Right renal cortex interstitium (tissue), 3 donors: Measurements from ENCODE around the gene CPXM2. TPM values are rescaled to one million over a fixed set of nuclear protein-coding genes. Genes with fewer than 3 reads are reported as not detected.

Experiments used
- DNase-seq, 3 donors: peaks; one replicate each; pipeline ENCODE4 v3.0.0-alpha.2; 2013; ENCODE audit warnings: low read depth in 3 of 3, low spot score in 2 of 3
- polyA plus RNA-seq, 3 donors: library from polyadenylated mRNA; unstranded; fragments of 120-200 nt; gene quantifications; one replicate each; pipeline ENCODE4 v1.2.1, GENCODE V29; 2013; ENCODE audit not compliant: insufficient read length in 3 of 3

Gene CPXM2
- polyA plus RNA-seq, 3 donors, result 4.3 to 6.4 (median 5.4) TPM

DNA sequence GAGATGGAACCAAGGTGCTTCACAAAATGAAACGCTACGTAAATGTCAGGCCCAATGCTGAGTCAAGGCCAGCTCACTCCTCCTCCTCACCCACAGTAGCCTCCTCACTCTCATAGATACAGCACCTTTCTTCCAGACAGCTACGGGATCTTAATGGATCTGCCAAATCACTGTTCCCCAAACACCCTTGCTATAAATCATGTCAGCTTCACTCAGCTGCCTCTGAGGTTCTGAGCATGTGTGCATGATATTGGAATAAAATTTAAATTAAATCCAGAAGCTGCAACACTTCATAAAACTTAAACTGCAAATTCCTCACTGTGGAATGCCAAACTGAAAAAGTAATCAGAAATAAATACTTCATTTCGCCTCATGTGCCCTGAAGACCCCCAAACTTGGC is 14.7 kb upstream of the CPXM2 start:
- no peak for DNase-seq

DNA sequence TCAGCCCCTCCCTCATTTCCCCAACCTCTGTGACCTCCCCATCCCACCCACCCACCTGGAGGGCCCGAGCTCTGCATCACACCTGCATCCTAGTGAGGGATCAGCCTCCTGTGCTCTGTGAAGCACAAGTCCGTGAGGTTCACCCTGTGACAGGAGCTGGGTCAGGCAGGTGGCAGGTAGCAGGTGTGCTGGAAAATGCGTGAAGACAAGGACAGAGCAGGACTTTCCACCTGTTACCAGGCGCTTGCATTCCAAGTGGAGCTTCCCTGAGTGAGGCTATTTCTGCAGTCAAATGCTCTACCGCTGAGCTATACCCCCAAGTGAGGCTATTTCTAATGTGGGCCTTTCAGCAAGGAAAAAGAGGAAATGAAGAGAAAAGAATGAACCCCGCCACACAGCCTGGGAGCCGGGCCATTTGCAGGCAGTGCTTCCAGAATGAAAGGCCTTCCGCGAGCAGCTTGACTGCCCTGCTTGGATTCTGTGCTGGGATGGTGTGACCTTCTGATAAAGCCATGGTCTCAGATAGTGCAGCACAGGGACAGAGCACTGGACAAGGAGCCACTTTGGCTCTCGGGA is 13.3 kb upstream of the CPXM2 start:
- no peak for DNase-seq

DNA sequence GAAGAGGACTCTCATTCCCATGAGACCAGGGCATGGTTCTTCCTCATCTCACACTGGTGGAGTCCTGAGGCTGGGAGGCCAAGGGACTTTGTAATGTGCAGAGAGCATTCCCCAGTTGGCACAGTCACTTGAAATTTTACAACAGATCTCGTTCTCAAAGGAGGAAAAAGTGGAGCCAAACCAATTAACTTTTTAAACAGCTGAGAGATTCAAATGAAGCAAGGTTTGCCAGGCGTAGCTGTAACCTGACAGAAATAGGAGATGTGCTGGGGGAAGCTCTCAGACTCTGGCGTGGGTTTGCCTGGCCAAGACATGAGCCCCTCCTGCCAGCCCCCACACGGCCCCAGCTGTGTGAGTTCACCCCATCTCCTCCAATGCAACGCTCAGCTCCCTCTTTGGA is 12.0 kb upstream of the CPXM2 start:
- no peak for DNase-seq

DNA sequence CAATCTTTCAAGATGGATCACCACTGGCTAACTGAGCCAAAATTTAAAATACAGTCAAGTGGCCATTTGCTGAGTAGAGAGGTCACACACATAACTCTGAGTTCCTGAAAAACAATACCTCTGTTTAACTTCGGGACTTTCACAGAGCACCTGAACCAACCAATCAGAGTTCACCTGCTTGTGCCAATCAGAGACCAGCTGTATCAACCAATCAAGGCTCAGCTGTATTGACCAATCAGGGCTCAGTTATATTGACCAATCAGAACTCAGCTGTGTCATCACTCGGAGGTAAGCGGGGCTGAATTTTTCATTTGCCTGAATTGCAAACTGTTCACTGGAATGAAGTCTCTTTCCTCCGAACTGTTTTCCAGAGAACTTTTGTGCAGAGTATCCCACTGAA is 10.0 kb upstream of the CPXM2 start:
- no peak for DNase-seq

DNA sequence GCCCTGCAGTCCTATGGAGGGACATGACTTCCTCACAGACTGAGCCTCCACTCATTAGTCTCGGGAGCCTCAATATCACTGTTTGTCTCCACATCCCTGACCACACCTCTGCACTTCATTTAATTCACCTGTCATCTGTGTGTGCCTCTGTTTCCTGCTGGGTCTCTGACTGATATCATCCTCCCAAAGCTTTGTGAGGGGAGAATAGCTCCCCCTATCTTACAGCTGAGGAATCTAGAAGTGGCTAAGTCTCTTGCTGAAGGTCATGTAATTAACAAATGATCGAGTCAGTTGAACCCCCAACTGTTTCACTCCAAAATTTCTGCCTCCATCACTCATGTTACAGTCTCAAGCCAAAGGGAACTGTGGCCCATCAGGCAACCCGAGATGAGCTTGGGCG is 5.5 kb upstream of the CPXM2 start:
- no peak for DNase-seq

DNA sequence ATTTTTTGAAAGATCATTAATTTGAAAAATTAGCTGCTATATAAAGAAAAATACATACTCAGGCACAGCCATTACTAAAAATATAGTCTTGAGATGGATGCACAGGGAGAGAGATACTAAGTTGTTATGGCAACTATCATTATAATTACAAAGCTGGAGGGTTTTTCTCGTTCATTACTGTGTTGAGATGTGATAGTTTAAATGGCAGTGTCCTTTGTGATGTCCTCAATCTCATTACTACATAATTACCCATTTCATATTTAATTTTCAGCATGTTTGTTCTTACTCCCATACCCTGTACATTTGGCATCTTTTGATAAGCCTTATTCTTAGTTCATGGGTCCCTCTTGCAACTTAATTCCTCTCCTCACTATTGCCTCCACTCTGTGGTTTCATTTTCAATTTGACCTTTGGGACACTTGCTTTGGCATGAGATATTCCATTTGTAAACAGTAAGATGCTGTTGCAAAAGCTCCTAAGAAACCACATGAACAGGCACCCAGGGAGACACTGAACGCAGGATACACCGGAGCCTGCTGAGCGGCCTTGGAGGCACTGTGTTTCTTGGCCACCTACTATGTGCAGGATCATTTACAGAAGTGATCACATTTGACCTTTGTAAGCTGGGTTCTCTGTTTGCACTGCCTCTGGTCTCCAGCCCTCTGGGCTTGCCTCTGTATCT is 4.8 kb upstream of the CPXM2 start:
- no peak for DNase-seq

DNA sequence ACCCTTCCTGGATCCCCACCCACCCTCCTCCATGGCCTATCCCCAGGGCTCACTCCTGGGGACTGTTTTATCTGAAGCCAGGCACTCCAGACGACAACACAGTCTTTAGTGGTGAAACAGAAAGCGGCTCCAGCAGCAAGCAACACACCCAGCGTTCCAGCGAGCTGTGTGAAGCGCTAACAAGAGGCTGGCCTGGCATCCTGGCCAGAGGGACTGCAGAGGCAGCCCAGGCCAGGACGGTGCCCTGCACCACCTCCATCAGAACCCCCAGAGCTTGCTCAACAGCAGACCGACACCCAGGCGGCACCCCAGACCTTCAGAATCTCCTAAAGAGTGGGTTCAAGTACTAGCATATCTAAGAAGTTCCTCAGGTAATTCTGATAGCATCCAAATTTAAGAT is 2.0 kb upstream of the CPXM2 start:
- DNase-seq, result no peak

DNA sequence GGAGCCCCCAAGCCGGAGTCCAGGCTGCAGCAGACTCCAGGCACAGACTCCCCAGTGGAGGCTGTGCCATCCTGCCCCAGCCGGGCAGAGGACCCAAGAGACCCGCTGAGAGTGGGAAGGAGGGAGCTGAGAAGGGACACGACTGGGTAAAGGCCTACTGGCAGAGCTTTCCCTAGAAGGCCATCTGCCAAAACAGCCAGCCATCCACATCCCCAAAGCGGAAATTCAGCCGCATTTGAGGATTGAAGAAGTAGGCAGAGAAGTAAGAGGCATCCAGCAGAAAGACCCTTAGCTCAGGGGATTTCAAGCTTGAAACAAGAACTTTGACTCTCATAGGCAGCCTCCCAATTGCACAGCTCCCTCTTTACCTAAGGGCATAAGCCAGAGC is 857 bp downstream of the CPXM2 start:
- DNase-seq, result no peak

DNA sequence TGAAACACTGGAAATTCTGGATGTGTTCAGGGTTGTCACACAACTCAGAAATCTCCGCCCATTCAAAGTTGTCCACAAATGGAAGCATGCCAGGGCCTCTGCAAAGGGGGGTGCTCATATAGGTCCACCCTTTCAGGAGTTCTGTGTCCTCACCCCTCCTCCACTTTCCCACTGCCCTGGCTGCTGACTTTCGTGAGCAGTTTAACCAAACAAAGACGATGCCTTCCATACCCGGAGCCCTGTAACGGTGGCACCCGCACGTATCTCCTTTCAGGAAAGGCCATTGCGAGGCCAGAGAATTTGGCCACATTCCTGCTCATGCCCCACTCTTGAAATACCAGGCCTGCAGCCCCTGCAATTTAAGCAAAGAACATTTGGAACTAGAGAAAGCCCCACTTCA is 1.4 kb downstream of the CPXM2 start:
- DNase-seq, result no peak

DNA sequence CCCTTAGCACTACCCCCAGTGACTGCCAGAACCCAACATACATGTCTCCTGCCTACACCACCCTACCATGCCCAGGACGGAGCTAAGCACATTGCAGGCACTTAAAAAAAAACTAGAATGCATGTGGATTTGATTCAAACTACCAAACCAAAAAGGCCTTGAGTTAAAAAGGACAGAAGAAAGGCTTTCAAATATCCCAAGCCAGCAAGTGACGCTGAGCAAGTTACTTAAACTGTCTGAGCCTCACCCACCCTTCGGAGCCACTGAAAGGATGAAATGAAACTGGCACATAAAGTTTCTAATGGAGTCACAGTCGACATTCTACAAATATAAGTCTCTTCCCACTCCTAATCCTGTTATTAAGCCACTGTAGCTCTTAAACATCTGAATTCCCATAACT is 1.8 kb downstream of the CPXM2 start:
- no peak for DNase-seq

DNA sequence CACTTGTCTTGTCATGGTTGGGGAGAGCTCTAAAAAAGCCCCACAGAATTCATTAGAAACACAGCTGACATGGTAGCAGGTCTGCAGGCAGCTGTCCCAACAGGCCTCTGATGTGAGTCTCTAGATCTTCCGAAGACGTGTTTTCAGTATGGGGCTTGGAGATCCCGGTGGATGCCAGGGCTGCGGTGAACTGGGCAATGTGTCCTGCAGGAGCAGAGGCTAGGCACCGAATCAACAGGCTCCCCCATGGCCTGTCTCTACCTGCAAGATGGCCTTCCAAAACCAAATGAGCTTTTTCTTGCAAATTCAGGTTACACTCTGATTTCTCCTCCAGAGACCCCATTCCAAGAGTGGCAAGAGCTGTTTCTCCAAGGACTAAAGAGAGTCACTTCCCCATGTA is 2.9 kb downstream of the CPXM2 start:
- no peak for DNase-seq

DNA sequence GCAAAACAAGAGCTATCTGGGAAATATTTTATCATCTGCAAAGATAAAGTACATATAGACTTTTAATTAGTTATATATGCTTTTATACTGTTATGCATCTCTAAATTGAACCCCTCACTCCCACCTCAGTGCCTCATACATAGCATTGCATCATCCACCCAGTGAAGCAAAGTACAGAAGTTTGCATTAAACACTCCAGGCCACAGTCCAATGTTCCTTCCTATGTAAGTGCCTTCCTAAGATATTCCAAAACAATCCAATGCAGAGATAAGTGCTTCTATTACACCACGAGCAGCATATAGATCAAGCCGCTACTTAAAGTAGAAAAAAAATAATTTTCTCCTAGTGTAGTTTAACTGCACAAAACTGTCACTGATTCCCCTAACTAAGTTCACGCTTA is 3.4 kb downstream of the CPXM2 start:
- no peak for DNase-seq

DNA sequence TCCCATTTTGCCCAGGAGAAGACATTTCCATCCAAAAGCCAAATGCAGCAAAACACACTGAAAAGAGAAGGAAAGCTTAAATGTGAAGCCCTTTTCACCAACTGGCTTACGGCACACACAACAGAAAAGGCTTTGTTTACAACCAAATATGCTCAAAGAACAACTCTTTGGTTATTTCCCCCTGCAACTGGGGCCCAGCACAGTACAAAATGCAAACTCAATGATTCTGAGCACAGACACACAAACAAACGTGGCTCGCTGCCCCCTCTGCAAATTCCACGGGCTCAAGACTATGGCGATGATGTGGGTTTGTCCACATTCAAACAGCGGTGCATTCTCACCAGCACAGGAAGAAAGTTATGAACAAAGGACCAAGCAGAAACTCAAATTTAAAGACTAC is 5.3 kb downstream of the CPXM2 start:
- no peak for DNase-seq

DNA sequence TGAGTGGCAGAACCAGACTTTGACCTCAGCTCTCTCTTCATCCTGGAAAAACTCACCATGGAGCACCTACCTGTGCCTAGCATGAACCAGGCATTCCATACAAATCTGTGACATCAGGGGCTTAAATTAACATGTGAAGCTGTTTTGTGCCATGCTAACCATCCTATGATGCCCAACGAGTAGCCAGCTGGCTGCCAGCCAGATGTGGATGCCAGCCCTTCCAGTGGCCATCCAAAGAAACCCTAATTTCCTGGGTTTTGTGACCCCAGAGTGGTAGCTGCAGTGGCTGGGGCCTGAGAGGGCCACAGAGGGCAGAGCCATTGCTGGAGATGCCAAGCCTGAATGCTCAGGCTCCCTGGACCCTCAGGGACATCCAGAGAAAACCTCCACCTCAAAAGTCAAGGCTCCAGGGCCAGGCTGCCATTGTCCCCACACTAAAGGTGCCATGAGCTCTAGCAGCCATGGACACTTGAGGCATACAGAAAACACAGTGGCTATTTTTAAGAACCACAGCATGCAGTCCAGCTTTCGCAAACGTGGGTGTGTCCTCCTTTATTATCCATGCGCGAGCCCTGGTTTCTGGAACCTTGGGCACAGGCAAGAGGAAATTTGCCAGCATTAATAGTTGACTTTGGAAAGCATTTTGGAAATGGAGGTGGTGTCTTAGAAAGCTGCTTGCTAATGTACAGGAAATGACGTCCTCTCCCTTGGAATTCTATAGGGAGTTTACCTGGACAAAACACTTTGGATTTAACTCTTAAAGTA is 6.0 kb downstream of the CPXM2 start:
- no peak for DNase-seq

DNA sequence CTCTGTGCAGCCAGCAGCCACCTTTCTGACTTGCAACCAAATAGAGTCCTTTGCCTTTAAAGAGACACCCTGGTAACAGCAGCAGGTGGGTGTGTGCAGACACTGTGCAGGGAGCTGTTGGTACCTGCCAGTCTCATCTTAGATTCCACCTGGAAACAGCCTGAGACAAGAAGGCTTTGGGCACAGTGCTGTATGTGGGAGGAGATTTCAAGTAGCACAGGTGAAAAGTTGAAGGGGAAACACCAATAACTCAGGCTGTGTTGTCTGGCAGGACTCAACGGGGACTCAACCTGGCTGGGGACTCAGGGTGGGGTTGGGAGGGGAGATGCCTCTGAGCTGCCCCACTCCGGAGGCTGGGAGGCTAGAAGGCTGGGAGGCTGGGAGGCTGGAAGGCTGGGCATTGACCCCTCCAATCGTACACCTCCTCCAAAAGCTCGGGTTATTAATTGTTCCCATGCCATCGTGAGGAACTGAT is 6.7 kb downstream of the CPXM2 start:
- no peak for DNase-seq

DNA sequence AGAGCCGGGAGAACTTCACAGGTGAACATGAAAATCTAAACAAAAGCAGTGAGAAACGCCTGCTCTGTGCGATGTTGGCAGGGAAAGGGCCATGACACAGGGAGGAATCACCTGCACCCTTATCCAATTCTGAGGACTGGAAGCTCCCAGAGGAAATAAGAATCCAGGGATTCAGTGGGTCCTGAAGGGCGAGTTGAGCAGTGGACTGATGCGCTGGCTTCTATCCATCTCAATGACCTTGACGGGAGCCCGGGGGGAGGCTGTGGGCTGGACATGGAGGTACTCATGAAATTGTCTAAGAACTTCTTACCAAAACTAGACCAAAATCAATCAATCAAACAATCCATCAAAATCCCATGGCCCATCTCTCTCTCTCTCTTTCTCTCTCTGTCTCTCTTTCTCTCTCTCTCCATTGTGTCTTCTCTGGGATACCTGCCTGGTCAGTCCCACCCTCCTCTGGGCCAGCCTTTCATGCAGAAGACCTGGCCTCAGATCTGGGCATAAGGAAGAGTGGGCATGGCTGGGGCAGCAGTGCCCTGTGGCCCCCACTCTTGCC is 7.2 kb downstream of the CPXM2 start:
- no peak for DNase-seq

DNA sequence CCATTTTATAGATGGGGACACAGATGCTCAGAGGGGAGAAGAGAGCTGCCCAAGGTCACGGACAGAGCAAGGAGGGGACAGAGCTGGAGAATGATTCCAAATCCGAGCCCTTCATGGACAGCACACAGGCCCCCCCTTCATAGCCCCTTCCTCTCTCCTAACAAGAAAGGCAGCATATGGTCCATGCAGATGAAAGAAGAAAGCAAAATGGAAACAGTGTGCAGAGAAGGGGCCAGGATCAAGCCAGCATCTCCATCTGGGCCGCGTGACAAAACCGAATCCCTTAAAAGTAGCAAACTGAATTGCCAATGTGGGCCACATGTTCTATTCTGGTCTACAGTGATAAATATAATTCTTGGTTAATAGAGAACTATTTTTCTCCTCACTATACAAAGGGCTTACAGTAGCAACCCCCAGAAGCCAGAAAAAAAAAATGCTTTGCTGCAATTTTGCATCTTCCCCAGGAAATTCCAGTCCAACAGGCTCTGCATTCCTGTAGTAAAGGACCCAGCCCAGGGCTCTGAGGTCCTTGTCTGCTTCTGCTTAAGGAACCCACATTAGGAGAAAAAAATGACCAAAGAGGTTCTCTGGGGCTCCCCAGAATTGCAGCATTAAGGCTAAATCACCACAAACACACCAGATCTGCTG is 7.8 kb downstream of the CPXM2 start:
- no peak for DNase-seq

DNA sequence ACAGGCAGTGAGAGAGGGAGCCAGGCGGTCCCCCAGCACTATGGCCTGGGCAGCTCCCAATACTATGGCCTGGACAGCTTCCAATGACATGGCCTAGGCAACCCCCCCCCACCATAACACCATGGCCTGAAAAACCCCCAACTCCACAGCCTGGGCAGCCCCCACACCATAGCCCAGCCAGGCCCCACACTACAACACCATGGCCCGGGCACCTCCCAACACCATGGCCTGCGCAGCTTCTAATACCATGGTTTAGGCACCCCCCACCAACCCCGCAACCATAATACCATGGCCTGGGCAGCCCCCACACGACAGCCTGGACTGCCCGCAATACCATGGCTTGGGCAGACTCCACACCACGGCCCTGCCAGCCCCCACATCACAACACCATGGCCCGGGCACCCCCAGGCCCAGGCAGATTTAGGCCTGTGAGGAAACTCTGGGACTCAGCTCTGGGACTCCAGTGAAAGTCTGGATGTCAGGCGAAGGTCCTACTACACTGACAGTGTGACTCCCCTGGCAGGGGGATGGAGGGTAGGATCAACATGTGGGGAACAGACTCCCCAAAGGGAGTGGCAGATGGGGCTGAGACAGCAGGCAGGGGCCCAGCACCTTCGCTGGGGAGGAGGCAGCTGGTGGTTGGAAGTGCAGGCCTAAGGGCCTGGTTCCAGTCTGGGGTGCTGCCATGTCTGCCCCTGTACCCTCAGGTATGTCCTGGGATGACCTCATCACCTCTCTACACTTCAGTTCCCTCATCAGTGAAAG is 8.7 kb downstream of the CPXM2 start:
- DNase-seq, result no peak

DNA sequence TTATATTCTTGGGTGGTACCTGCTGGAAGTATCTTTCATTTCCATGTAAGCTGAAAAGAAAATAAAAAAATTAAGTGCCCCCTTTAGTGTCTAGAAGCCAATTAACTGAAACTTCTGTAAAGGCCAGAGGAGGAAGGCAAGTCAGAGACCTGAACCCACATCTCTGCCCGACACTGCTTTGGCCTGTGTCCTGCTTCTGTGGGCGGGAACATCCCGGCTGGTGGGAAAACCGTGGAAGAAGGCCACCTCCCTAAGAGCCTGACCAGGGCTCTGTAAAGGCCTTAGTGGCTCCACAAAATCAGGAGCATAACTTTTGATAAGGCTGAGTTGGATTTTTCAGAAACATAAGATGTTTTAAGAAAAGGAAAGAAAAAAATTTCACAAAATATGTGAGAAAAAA is 9.4 kb downstream of the CPXM2 start:
- no peak for DNase-seq

DNA sequence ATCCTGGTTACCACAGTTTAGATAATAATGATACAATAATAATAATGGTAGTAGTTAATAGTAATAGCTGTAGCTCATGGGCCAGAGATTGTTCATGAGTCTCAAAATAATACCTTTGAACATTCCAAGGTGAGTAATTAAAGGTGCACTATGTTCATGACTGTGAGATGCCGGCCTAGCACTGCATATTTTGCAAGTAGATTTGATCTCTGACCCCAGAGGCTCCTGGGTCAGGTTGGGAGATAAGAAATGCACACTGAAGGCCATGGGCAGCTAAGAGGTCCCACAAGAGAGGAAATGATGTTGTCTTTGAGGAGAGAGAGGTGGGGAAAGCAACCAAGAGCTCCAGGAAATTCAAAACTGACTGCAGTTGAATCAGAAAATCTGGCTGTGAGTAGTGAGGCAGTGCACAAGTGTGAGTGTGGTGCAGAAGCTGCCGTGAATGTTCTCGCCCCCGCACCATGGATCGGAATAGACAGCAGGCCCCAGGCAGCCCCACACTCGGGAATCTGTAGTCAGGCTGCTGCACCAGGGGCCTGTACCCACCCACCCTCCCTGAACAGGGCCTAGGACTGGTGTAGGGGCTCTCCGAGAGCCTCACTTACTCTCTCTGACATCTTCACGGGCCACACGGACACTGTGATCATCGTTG is 11.9 kb downstream of the CPXM2 start:
- DNase-seq, result no peak
